NCI-H2081 treated with DMSO at 0.1 percent for 48 hours (cell line): Measurements from ENCODE around the gene HOXA9.

Source experiments
- DNase-seq: peaks from one replicate; lab custom pipeline; 2025; lab: John Stamatoyannopoulos, UW

HOXA9 gene

GRCh38 chr7:27187475-27188385, 22.4 kb upstream of the HOXA9 start:
- no peak for DNase-seq

- DNase-seq, result no peak
Observed at GRCh38 chr7:27186668-27187474, 21.5 kb upstream of the HOXA9 start.

GRCh38 chr7:27185854-27186667, 20.7 kb upstream of the HOXA9 start:
- DNase-seq, result no peak

- no peak for DNase-seq
Observed at GRCh38 chr7:27185013-27185853, 19.9 kb upstream of the HOXA9 start, which contains the start of gene HOXA11. Gene HOXA11 (minus strand): TSS chr7:27185232. CDS start chr7:27185144, 88 bp downstream.

GRCh38 chr7:27184337-27185012, 19.1 kb upstream of the HOXA9 start:
- no peak for DNase-seq

- DNase-seq, result no peak
Observed at GRCh38 chr7:27183682-27184336, 18.5 kb upstream of the HOXA9 start.

- no peak for DNase-seq
Observed at GRCh38 chr7:27182861-27183681, 17.7 kb upstream of the HOXA9 start.

- no peak for DNase-seq
Observed at GRCh38 chr7:27182285-27182841, 17.0 kb upstream of the HOXA9 start.

- DNase-seq, result no peak
Observed at GRCh38 chr7:27181795-27182275, 16.5 kb upstream of the HOXA9 start.

- DNase-seq, result no peak
Observed at GRCh38 chr7:27180431-27181420, 15.4 kb upstream of the HOXA9 start.

- no peak for DNase-seq
Observed at GRCh38 chr7:27179503-27180430, 14.4 kb upstream of the HOXA9 start.

- DNase-seq, result no peak
Observed at GRCh38 chr7:27179030-27179429, 13.7 kb upstream of the HOXA9 start.

- no peak for DNase-seq
Observed at GRCh38 chr7:27178366-27178765, 13.0 kb upstream of the HOXA9 start.

GRCh38 chr7:27177795-27178320, 12.5 kb upstream of the HOXA9 start:
- DNase-seq, result no peak

GRCh38 chr7:27176962-27177794, 11.8 kb upstream of the HOXA9 start:
- no peak for DNase-seq
